H1 (cell line): ENCODE data around the gene UVRAG. TPM values are rescaled to one million over a fixed set of nuclear protein-coding genes. Genes with fewer than 3 reads are reported as not detected.

Source experiments
- CTCF ChIA-PET: fragments of 300-600 bp; sonication (Branson Sonifier 250); formaldehyde crosslinking; loops from one replicate; lab custom pipeline; 2021; ENCODE audit not compliant: partially characterized antibody; lab: Charles Lee
- POLR2A ChIA-PET: fragments of 300-600 bp; sonication (Branson Sonifier 250); formaldehyde crosslinking; loops from one replicate; lab custom pipeline; 2021; ENCODE audit warnings: inconsistent platforms; ENCODE audit not compliant: partially characterized antibody; lab: Charles Lee
- DNase-seq, 2 experiments: peaks; one replicate each; pipeline versions ENCODE4 v3.0.0 to v3.0.0-alpha.2; 2010 to 2022; ENCODE audit warnings: low spot score in 2 of 2, low read depth in 1 of 2, mixed read lengths in 1 of 2
- FAIRE-seq: peaks from 2 replicates; lab custom pipeline; 2011; peaks lifted over from hg19 to GRCh38; lab: Jason Lieb, UNC
- H2AFZ ChIP-seq: 2 replicates; pipeline ENCODE4 v1.8.1; 2012; ENCODE audit warnings: low read length, inconsistent platforms
- H2AK5ac ChIP-seq: 2 replicates; pipeline ENCODE4 v1.6.1; 2013; ENCODE audit warnings: low read depth, low read length
- H2BK120ac ChIP-seq: replicated peaks from 2 replicates; pipeline ENCODE3; 2013; ENCODE audit warnings: low read depth, low read length, inconsistent platforms
- H2BK12ac ChIP-seq: 2 replicates; pipeline ENCODE4 v1.6.1; 2013; ENCODE audit warnings: low read depth, low read length
- H2BK15ac ChIP-seq: 2 replicates; pipeline ENCODE4 v1.6.1; 2013; ENCODE audit warnings: low read length
- H2BK20ac ChIP-seq: 2 replicates; pipeline ENCODE4 v1.6.1; 2013; ENCODE audit warnings: low read length
- H2BK5ac ChIP-seq: 2 replicates; pipeline ENCODE4 v1.6.1; 2013; ENCODE audit warnings: low read depth, low read length
- H3K14ac ChIP-seq: 2 replicates; pipeline ENCODE4 v1.6.1; 2013; ENCODE audit warnings: inconsistent platforms; ENCODE audit not compliant: insufficient read length
- H3K18ac ChIP-seq: 2 replicates; pipeline ENCODE4 v1.6.1; 2013; ENCODE audit warnings: low read length; ENCODE audit errors: extremely low read depth
- H3K23ac ChIP-seq: 2 replicates; pipeline ENCODE4 v1.6.1; 2013; ENCODE audit warnings: inconsistent platforms; ENCODE audit not compliant: insufficient read length
- H3K23me2 ChIP-seq: 2 replicates; pipeline ENCODE4 v1.6.1; 2013; ENCODE audit warnings: low read depth, low read length
- H3K27ac ChIP-seq: 2 replicates; pipeline ENCODE4 v1.6.1; 2011; ENCODE audit warnings: low read depth, low read length, inconsistent platforms
- H3K27me3 ChIP-seq, 4 experiments: replicated peaks in 1 of 4; 1 replicate in 1 of 4; 2 replicates in 3 of 4; pipeline versions ENCODE4 v1.6.1 to v1.8.1; 2011 to 2013; ENCODE audit warnings: low read length in 3 of 4, mild to moderate bottlenecking in 3 of 4, inconsistent platforms in 2 of 4, mixed read lengths in 2 of 4, moderate library complexity in 1 of 4; ENCODE audit not compliant: control insufficient read depth in 3 of 4, insufficient read depth in 3 of 4; ENCODE audit errors: extremely low read depth in 1 of 4
- H3K36me3 ChIP-seq, 4 experiments: 2 replicates each; pipeline versions ENCODE4 v1.6.1 to v1.8.1; 2011 to 2013; ENCODE audit warnings: mild to moderate bottlenecking in 4 of 4, low read length in 3 of 4, moderate library complexity in 2 of 4, control low read depth in 1 of 4, inconsistent platforms in 1 of 4; ENCODE audit not compliant: insufficient read depth in 4 of 4, control insufficient read depth in 2 of 4
- H3K4ac ChIP-seq: replicated peaks from 2 replicates; pipeline ENCODE3; 2013; ENCODE audit warnings: low read length, low read depth, mixed read lengths, inconsistent platforms; ENCODE audit not compliant: insufficient read length
- H3K4me1 ChIP-seq, 4 experiments: replicated peaks in 1 of 4; 1 replicate in 1 of 4; 2 replicates in 3 of 4; pipeline versions ENCODE4 v1.6.1 to v1.8.1; 2011 to 2013; ENCODE audit warnings: low read length in 3 of 4, inconsistent platforms in 2 of 4, mixed read lengths in 1 of 4; ENCODE audit not compliant: insufficient read depth in 4 of 4, control insufficient read depth in 3 of 4
- H3K4me2 ChIP-seq, 2 experiments: 2 replicates each; pipeline versions ENCODE4 v1.6.1 to v1.8.1; 2011 to 2013; ENCODE audit warnings: low read depth in 2 of 2, low read length in 2 of 2, control low read depth in 1 of 2, inconsistent platforms in 1 of 2, mild to moderate bottlenecking in 1 of 2; ENCODE audit not compliant: insufficient read depth in 1 of 2
- H3K4me3 ChIP-seq, 4 experiments: fragments of 200-600, 300-600 bp in 1 of 4; sonication (generic), shearing (Covaris generic), sonication (Bioruptor Twin) in 1 of 4; 2 replicates each; pipeline versions ENCODE4 v1.5.1 to v1.8.1; 2011 to 2016; ENCODE audit warnings: low read length in 4 of 4, low read depth in 3 of 4, control low read depth in 2 of 4, inconsistent platforms in 2 of 4, mild to moderate bottlenecking in 2 of 4, mixed read lengths in 1 of 4, moderate library complexity in 1 of 4; ENCODE audit not compliant: insufficient read depth in 2 of 4; ENCODE audit errors: extremely low read depth in 1 of 4
- H3K56ac ChIP-seq: replicated peaks from 2 replicates; pipeline ENCODE3; 2013; ENCODE audit warnings: low read depth, mild to moderate bottlenecking, mixed read lengths, low read length, inconsistent platforms; ENCODE audit not compliant: insufficient read length
- H3K79me1 ChIP-seq: 2 replicates; pipeline ENCODE4 v1.6.1; 2013; ENCODE audit warnings: low read depth, low read length, control low read depth
- H3K79me2 ChIP-seq, 2 experiments: 2 replicates each; pipeline versions ENCODE4 v1.6.1 to v1.8.1; 2012 to 2013; ENCODE audit warnings: low read length in 2 of 2, mild to moderate bottlenecking in 2 of 2, inconsistent platforms in 1 of 2; ENCODE audit not compliant: insufficient read depth in 2 of 2, control insufficient read depth in 1 of 2
- H3K9ac ChIP-seq, 4 experiments: replicated peaks in 1 of 4; 1 replicate in 1 of 4; 2 replicates in 3 of 4; pipeline versions ENCODE4 v1.6.1 to v1.8.1; 2011 to 2013; ENCODE audit warnings: low read depth in 3 of 4, low read length in 3 of 4, control low read depth in 2 of 4, mild to moderate bottlenecking in 2 of 4, moderate library complexity in 2 of 4, inconsistent platforms in 1 of 4; ENCODE audit errors: extremely low read depth in 1 of 4
- H3K9me3 ChIP-seq, 2 experiments: 2 replicates each; pipeline versions ENCODE4 v1.6.1 to v1.8.1; 2012 to 2013; ENCODE audit warnings: mild to moderate bottlenecking in 2 of 2, moderate library complexity in 2 of 2, control low read depth in 1 of 2, inconsistent platforms in 1 of 2, low read depth in 1 of 2, low read length in 1 of 2, mixed read lengths in 1 of 2; ENCODE audit not compliant: insufficient read depth in 2 of 2
- H4K20me1 ChIP-seq, 2 experiments: replicated peaks in 1 of 2; 2 replicates each; pipeline versions ENCODE3 to v1.8.1; 2011 to 2013; ENCODE audit warnings: inconsistent platforms in 2 of 2, low read length in 2 of 2, mild to moderate bottlenecking in 1 of 2; ENCODE audit not compliant: insufficient read depth in 2 of 2, control insufficient read depth in 1 of 2
- H4K5ac ChIP-seq: 2 replicates; pipeline ENCODE4 v1.6.1; 2013; ENCODE audit warnings: low read length, low read depth, mixed read lengths, inconsistent platforms; ENCODE audit not compliant: insufficient read length
- H4K8ac ChIP-seq: 2 replicates; pipeline ENCODE4 v1.8.0; 2013; ENCODE audit warnings: mild to moderate bottlenecking, moderate library complexity, low read length, inconsistent platforms; ENCODE audit not compliant: insufficient read depth; ENCODE audit errors: extremely low read depth
- H4K91ac ChIP-seq: replicated peaks from 2 replicates; pipeline ENCODE3; 2013; ENCODE audit warnings: low read length, mixed read lengths, inconsistent platforms; ENCODE audit not compliant: insufficient read length
- EZH2 ChIP-seq: fragments of 200-600 bp; sonication (generic); IDR thresholded peaks from 2 replicates; pipeline ENCODE4 v1.7.1; 2012; ENCODE audit warnings: low read depth, mild to moderate bottlenecking, moderate library complexity, low read length, inconsistent platforms; ENCODE audit not compliant: severe bottlenecking
- KDM5A ChIP-seq: fragments of 200-600 bp; IDR thresholded peaks from 2 replicates; pipeline ENCODE4 v1.7.1; 2012; ENCODE audit warnings: mild to moderate bottlenecking, low read length, inconsistent platforms, mixed read lengths
- SP2 ChIP-seq: IDR thresholded peaks from 2 replicates; pipeline ENCODE4 v1.6.1; 2012; ENCODE audit warnings: mild to moderate bottlenecking, low read length, inconsistent platforms
- WGBS, 2 experiments: shearing (Covaris generic) in 1 of 2; methylation state at CpG; one replicate each; pipeline versions ENCODE4 v1.1.6 to v1.1.7; 2013 to 2015; ENCODE audit warnings: low lambda C conversion rate in 2 of 2, mixed read lengths in 2 of 2, inconsistent platforms in 1 of 2, low coverage in 1 of 2, missing lambda C conversion rate in 1 of 2; ENCODE audit not compliant: insufficient replicate concordance in 2 of 2, insufficient coverage in 1 of 2, insufficient read length in 1 of 2; ENCODE audit errors: extremely low coverage in 1 of 2, missing lambda C conversion rate in 1 of 2; 5-methylcytosine and 5-hydroxymethylcytosine counted together
- polyA plus RNA-seq, 7 experiments: library from polyadenylated mRNA; depleted of rRNA in 3 of 7; stranded (reverse) in 5 of 7; unstranded in 2 of 7; fragments of >200 nt in 5 of 7; fragments of 200-250 nt in 2 of 7; gene quantifications; 1 replicate in 5 of 7; 2 replicates in 1 of 7; 4 replicates in 1 of 7; pipeline versions ENCODE4 v1.2.1 to v1.2.3, GENCODE V29; 2011 to 2013; ENCODE audit warnings: missing spikeins in 2 of 7, mixed read lengths in 2 of 7
- total RNA-seq: library from RNA; stranded (reverse); fragmentation: NEBNext Ultra II Directional; extraction: Animal tissue kit (Norgen Biotek cat#: 25700); gene quantifications from 2 replicates; pipeline ENCODE4 v1.2.1, GENCODE V29; 2021

Gene UVRAG
- total and polyA plus RNA-seq, 2 of the 8 experiments (the other 6 are each of a cell fraction or from before 2014, with no cell fraction given), result 5.5 to 14.7 TPM

- no peaks in the 10 kb centered on the region for H4K20me1 ChIP-seq
- no peak overlapping the region for H3K56ac ChIP-seq
- no peaks in the 10 kb centered on the region for H3K27me3 ChIP-seq
- H2AFZ ChIP-seq, result no peak overlapping the region
- H3K23ac ChIP-seq, result no peak overlapping the region
- no peak overlapping the region for H2AK5ac ChIP-seq
- H3K9me3 ChIP-seq, result no peaks in the 10 kb centered on the region
- peaks cover 0 to 5% of the 10 kb centered on the region in 2 experiments; a peak in 2 of 4 replicates for H3K79me2 ChIP-seq
- no peak overlapping the region for H3K18ac ChIP-seq
- POLR2A ChIA-PET, result no interaction called here
- WGBS, 2 experiments, result 83% methylated on average over 2 of the region's 2 CpGs; no CpG with 5 or more reads in 1 of the 2 experiments
- H2BK5ac ChIP-seq, result no peak overlapping the region
- H3K4ac ChIP-seq, result no peak overlapping the region
- no peak overlapping the region for H3K14ac ChIP-seq
- no peaks in the 10 kb centered on the region for H3K79me1 ChIP-seq
- no peak overlapping the region; the same call in 1 of the 2 replicates for H2BK12ac ChIP-seq
- H3K36me3 ChIP-seq, result no peaks in the 10 kb centered on the region
- no peak overlapping the region for H4K91ac ChIP-seq
- CTCF ChIA-PET, result interaction anchor here (0.6 to 6.3 kb wide), 5 partner anchors 9 to 58 kb away, joined by 4 to 40 read pairs (median 6); no protein-coding TSS in a partner anchor
- no peak overlapping the region for H4K8ac ChIP-seq
- H3K4me2 ChIP-seq, result no peak overlapping the region
- FAIRE-seq (no peak), DNase-seq (no peak)
- H2BK20ac ChIP-seq, result no peak overlapping the region
- peaks cover 2 to 15% (median 7%) of the 10 kb centered on the region in 4 experiments; a peak in 6 of 7 replicates for H3K4me1 ChIP-seq
- H3K27ac ChIP-seq, result no peak overlapping the region
- no peak overlapping the region for H4K5ac ChIP-seq
- 0 out of 2 replicates have a peak overlapping the region, but pooled peaks have one; percentile 53 for H2BK15ac ChIP-seq
- H3K23me2 ChIP-seq, result peaks cover 11% of the 10 kb centered on the region; the same call in 1 of the 2 replicates
- H3K4me3 ChIP-seq, result no peak overlapping the region
- H2BK120ac ChIP-seq, result no peak overlapping the region
- H3K9ac ChIP-seq, result no peak overlapping the region
- TF ChIP-seq EZH2, result no peak
- TF ChIP-seq KDM5A, result no peak
- TF ChIP-seq SP2, result no peak
These were observed 3.5 kb upstream of the UVRAG start for GRCh38 chr11:75811485-75811884.
